ENCODE results near the gene FNBP1. TPM values are rescaled to one million over a fixed set of nuclear protein-coding genes. Genes with fewer than 3 reads are reported as not detected.
"Not testable (repeated sequence)": the region's sequence is repeated elsewhere in the genome, so short reads cannot be mapped to it uniquely, and the experiment has no call there.

Gene FNBP1
- total RNA-seq, 2 donors from 2014 or later: 71.5 to 80.3 TPM

DNA sequence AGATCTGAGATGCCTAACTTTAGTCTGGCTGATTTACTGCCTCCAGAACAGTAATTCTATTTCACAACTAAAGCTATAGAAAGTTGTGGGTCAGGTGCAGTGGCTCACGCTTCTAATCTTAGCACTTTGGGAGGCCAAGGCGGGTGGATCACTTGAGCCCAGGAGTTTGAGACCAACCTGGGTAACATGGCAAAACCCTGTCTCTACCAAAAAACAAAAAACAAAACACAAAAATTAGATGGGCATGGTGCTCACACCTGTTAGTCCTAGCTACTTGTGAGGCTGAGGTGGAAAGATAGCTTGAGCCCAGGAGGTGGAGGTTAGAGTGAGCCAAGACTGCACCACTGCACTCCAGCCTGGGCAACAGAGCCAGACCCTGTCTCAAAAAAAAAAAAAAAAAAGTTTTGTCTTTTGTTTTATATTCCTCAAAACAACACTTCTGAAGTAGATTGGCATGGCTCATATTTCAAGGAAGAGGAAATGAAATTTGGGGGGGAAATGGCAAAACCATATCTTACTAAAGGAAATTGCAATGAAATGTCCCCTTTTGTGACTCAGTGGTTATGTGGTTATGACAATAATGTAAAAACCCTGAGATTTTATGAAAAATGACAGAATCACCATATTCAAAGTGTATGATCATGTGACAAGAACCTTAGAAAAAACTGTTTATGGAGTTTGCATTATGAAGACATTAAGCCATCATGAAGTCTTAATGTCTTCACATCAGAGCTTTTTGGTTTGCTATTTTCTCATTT, 16.2 kb downstream of the FNBP1 start:
- H3K4me1 ChIP-seq (ENCODE audit: control insufficient read depth in 1 of 2, low read depth in 2 of 2): peaks cover 45 to 65% of the 10 kb centered on the region in 2 donors
- no peak for TF ChIP-seq CTCF (IDR thresholded peaks at IDR 0.05)
- H3K36me3 ChIP-seq: no peaks in the 10 kb centered on the region
- no peak for ATAC-seq (ENCODE audit: insufficient number of reproducible peaks, low FRiP score, low read depth)
- H3K9me3 ChIP-seq: no peaks in the 10 kb centered on the region
- no peak overlapping the region for H3K4me3 ChIP-seq
- DNase-seq (ENCODE audit: low spot score): no peak
- no peaks in the 10 kb centered on the region for H3K27me3 ChIP-seq (replicated peaks; ENCODE audit: insufficient read depth)
- H3K27ac ChIP-seq: no peak overlapping the region

GRCh38 chr9:130024597-130024994, 18.4 kb downstream of the FNBP1 start:
- peak overlapping the region in 1 of 2 donors; percentile 48 for H3K27ac ChIP-seq
- H3K27me3 ChIP-seq (replicated peaks; ENCODE audit: insufficient read depth): no peaks in the 10 kb centered on the region
- no peaks in the 10 kb centered on the region for H3K9me3 ChIP-seq
- H3K4me3 ChIP-seq: no peak overlapping the region
- TF ChIP-seq CTCF (IDR thresholded peaks at IDR 0.05): no peak
- no peak for DNase-seq (ENCODE audit: low spot score)
- H3K4me1 ChIP-seq (ENCODE audit: control insufficient read depth in 1 of 2, low read depth in 2 of 2): peaks cover 54 to 70% of the 10 kb centered on the region in 2 donors
- no peak for ATAC-seq (ENCODE audit: insufficient number of reproducible peaks, low FRiP score, low read depth)
- no peaks in the 10 kb centered on the region for H3K36me3 ChIP-seq

DNA sequence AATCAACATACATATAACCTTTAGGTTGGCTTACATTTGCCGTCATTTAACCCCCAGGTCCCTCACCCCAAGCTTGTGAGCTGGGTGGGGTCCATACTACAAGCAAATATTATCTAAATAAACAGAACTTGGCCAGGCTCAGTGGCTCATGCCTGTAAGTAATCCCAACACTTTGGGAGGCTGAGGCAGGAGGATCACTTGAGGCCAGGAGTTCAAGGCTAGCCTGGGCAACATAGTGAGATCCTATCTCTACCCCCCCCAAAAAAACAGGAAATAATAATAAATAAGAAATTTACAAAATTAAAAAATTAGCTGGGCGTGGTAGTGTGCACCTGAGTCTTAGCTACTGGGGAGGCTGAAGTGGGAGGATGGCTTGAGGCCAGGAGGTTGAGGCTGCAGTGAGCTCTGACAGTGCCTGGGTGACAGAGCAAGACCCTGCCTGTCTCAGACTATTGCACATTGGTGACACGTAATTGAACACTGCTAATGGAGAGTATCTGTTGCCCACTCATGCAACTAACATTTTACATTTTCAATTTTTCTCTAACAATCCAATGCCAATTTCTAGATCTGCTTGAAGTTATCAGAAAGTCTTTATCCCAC, 18.9 kb downstream of the FNBP1 start:
- Histone ChIP-seq H3K27ac (peak overlapping the region; percentile 10 to 48), H3K9me3 (no peaks in the 10 kb centered on the region), H3K4me1 (ENCODE audit: control insufficient read depth in 1 of 2, low read depth in 2 of 2) (peaks cover 49 to 65% of the 10 kb centered on the region in 2 donors), H3K27me3 (replicated peaks; ENCODE audit: insufficient read depth) (no peaks in the 10 kb centered on the region), H3K4me3 (no peak overlapping the region), H3K36me3 (no peaks in the 10 kb centered on the region)
- ATAC-seq (ENCODE audit: insufficient number of reproducible peaks, low FRiP score, low read depth) (no peak), DNase-seq (ENCODE audit: low spot score) (no peak)
- TF ChIP-seq CTCF (IDR thresholded peaks at IDR 0.05): no peak

DNA sequence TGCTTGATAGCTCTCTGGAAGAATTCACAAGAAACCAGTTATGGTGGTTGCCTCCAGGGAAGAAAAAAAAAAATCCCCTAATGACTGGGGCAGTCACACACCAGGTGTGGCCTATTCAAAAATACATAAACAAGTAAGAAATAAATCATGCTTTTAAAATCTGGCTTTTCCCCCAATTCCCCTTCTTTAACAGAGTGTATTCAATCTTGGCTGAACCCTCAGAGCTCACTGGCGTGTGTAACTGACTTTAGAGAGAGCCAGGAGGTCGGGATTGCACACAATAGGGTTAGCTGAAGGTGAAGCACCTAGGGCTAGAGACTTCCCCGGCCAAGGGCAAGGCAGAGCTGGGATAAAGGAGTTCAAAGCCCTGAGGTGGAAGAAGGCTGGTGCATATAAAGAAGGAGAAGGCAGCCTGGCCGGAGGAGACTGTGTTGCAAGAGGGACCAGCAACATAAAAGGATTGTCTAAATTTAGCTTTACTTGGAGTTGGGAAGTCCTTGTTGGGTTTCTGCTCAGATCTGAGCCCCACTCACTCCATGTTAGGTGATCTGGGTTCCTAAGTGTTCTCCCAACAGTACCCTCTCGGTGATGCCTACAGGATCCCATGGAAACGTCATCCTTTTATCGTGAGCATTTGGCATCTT, 19.7 kb downstream of the FNBP1 start:
- no peak overlapping the region for H3K4me3 ChIP-seq
- H3K9me3 ChIP-seq: no peaks in the 10 kb centered on the region
- DNase-seq (ENCODE audit: low spot score) (no peak), ATAC-seq (ENCODE audit: insufficient number of reproducible peaks, low FRiP score, low read depth) (peak; percentile 18)
- no peaks in the 10 kb centered on the region for H3K27me3 ChIP-seq (replicated peaks; ENCODE audit: insufficient read depth)
- TF ChIP-seq CTCF (IDR thresholded peaks at IDR 0.05): no peak
- H3K36me3 ChIP-seq: no peaks in the 10 kb centered on the region
- H3K4me1 ChIP-seq (ENCODE audit: control insufficient read depth in 1 of 2, low read depth in 2 of 2): peaks cover 43 to 57% of the 10 kb centered on the region in 2 donors
- peak overlapping the region; percentile 31 to 48 for H3K27ac ChIP-seq

GRCh38 chr9:130022566-130023143, 20.3 kb downstream of the FNBP1 start:
- TF ChIP-seq CTCF (IDR thresholded peaks at IDR 0.05): no peak
- no peaks in the 10 kb centered on the region for H3K9me3 ChIP-seq
- peak overlapping the region in 1 of 2 donors; percentile 48 for H3K27ac ChIP-seq
- no peak overlapping the region for H3K4me3 ChIP-seq
- ATAC-seq (ENCODE audit: insufficient number of reproducible peaks, low FRiP score, low read depth) (no peak), DNase-seq (ENCODE audit: low spot score) (no peak)
- H3K27me3 ChIP-seq (replicated peaks; ENCODE audit: insufficient read depth): no peaks in the 10 kb centered on the region
- no peaks in the 10 kb centered on the region for H3K36me3 ChIP-seq
- H3K4me1 ChIP-seq (ENCODE audit: control insufficient read depth in 1 of 2, low read depth in 2 of 2): peaks cover 42 to 56% of the 10 kb centered on the region in 2 donors

GRCh38 chr9:130021842-130022241, 21.1 kb downstream of the FNBP1 start:
- not testable (repeated sequence) for H3K9me3 ChIP-seq; DNase-seq (ENCODE audit: low spot score); H3K27me3 ChIP-seq (replicated peaks; ENCODE audit: insufficient read depth); H3K4me3 ChIP-seq; ATAC-seq (ENCODE audit: insufficient number of reproducible peaks, low FRiP score, low read depth); H3K36me3 ChIP-seq
- Histone ChIP-seq H3K27ac (peak overlapping the region in 1 of 2 donors; percentile 87), H3K4me1 (ENCODE audit: control insufficient read depth in 1 of 2, low read depth in 2 of 2) (peaks cover 44 to 63% of the 10 kb centered on the region in 2 donors)

All from thoracic aorta (tissue), 2 donors.